Measurements from ENCODE around the gene USH2A. TPM values are rescaled to one million over a fixed set of nuclear protein-coding genes. Genes with fewer than 3 reads are reported as not detected.

Gene USH2A
- total RNA-seq, 4 donors from 2014 or later = not detected

GRCh38 chr1:215891266-215892057 is 531.8 kb downstream of the USH2A start:
- ATAC-seq (ENCODE audit: low FRiP score) (no peak), DNase-seq (ENCODE audit: low spot score) (no peak)
- no peak for TF ChIP-seq CTCF (IDR thresholded peaks at IDR 0.05)

DNA sequence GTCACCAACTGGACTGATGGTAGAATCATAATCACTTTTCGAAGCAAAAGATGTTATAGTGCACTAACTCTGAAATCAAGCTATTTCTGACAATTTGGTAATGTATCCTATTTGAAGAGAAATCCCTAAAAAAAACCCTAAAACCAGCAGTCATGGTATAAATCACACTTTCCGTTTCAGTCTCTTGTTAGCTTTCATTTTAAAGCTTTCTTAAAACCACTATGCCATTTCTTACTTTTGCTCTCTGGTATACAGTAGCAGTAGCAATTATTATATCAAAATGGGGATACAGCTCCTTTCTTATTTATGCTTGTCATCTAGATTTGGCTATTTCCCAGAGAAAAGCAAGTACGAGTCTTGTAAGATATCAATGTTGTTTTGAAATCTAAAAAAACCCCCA is 532.8 kb downstream of the USH2A start:
- DNase-seq (ENCODE audit: low spot score) (no peak), ATAC-seq (ENCODE audit: low FRiP score) (no peak)
- no peak for TF ChIP-seq CTCF (IDR thresholded peaks at IDR 0.05)

- TF ChIP-seq CTCF (IDR thresholded peaks at IDR 0.05) = no peak
- no peak for DNase-seq (ENCODE audit: low spot score)
- ATAC-seq (ENCODE audit: low FRiP score) = no peak
Observed at GRCh38 chr1:215889871-215890270, 533.4 kb downstream of the USH2A start.

GRCh38 chr1:215888159-215888558 is 535.1 kb downstream of the USH2A start:
- ATAC-seq (ENCODE audit: low FRiP score) (no peak), DNase-seq (ENCODE audit: low spot score) (no peak)
- TF ChIP-seq CTCF (IDR thresholded peaks at IDR 0.05) = no peak

GRCh38 chr1:215887627-215888026 is 535.6 kb downstream of the USH2A start:
- DNase-seq (ENCODE audit: low spot score) (no peak), ATAC-seq (ENCODE audit: low FRiP score) (no peak)
- no peak for TF ChIP-seq CTCF (IDR thresholded peaks at IDR 0.05)

DNA sequence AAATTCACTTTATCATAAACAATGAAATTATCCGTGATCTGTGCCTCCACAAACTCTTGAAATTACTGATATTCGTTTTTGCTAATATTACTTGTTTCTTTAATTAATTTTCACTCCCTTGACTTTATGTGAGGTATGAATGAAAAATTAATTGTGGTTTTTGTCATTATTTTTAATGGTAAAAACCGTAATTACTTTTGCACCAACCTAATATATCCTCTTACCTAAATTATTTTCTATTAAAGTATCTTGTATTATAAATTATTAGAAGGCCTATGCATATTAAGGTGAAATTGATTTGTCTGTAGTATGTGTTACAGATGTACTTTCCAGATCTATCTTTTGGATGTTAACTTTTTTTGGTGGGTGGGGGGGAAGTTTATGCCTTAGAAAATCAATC is 540.2 kb downstream of the USH2A start:
- DNase-seq (ENCODE audit: low spot score) (no peak), ATAC-seq (ENCODE audit: low FRiP score) (no peak)
- no peak for TF ChIP-seq CTCF (IDR thresholded peaks at IDR 0.05)

- no peak for DNase-seq (ENCODE audit: low spot score)
- no peak for TF ChIP-seq CTCF (IDR thresholded peaks at IDR 0.05)
- no peak for ATAC-seq (ENCODE audit: low FRiP score)
Observed at GRCh38 chr1:215878843-215879242, 544.4 kb downstream of the USH2A start.
